Activated T-helper 17 cell treated with anti-CD3 and anti-CD28 coated beads, Interleukin-2, amount 50 U/mL, for 72 hours (primary cell): ENCODE measurements around the gene AMN1. TPM values are rescaled to one million over a fixed set of nuclear protein-coding genes. Genes with fewer than 3 reads are reported as not detected.
A peak's percentile ranks its signal among the peaks of the same experiment; 100 is the strongest.
"Not testable (repeated sequence)": the region's sequence is repeated elsewhere in the genome, so short reads cannot be mapped to it uniquely, and the experiment has no call there.

Experiments used
- ATAC-seq: fragments of 150-1000 bp; cut with Tn5 transposase; replicated peaks from 2 replicates; pipeline ENCODE4 v1.10.0; 2021; ENCODE audit warnings: mild to moderate bottlenecking, moderate library complexity
- H3K27ac Mint-ChIP-seq: one replicate; pipeline ENCODE4 v1.8.0; 2022; ENCODE audit warnings: mixed read lengths
- H3K27me3 Mint-ChIP-seq: one replicate; pipeline ENCODE4 v1.8.0; 2022; ENCODE audit warnings: mixed read lengths
- H3K36me3 Mint-ChIP-seq: one replicate; pipeline ENCODE4 v1.8.0; 2022; ENCODE audit warnings: low read depth, mild to moderate bottlenecking, mixed read lengths
- H3K4me1 Mint-ChIP-seq: one replicate; pipeline ENCODE4 v1.8.0; 2022; ENCODE audit warnings: mixed read lengths
- H3K4me3 Mint-ChIP-seq: one replicate; pipeline ENCODE4 v1.8.0; 2022; ENCODE audit warnings: mild to moderate bottlenecking, mixed read lengths
- H3K9me3 Mint-ChIP-seq: one replicate; pipeline ENCODE4 v1.8.0; 2022; ENCODE audit warnings: mixed read lengths
- total RNA-seq, 2 donors: library from RNA; stranded (reverse); gene quantifications; one replicate each; pipeline ENCODE4 v1.2.3, GENCODE V29; 2022

AMN1 gene
- total RNA-seq, 2 donors from 2014 or later = 5.7 to 7.7 TPM

DNA sequence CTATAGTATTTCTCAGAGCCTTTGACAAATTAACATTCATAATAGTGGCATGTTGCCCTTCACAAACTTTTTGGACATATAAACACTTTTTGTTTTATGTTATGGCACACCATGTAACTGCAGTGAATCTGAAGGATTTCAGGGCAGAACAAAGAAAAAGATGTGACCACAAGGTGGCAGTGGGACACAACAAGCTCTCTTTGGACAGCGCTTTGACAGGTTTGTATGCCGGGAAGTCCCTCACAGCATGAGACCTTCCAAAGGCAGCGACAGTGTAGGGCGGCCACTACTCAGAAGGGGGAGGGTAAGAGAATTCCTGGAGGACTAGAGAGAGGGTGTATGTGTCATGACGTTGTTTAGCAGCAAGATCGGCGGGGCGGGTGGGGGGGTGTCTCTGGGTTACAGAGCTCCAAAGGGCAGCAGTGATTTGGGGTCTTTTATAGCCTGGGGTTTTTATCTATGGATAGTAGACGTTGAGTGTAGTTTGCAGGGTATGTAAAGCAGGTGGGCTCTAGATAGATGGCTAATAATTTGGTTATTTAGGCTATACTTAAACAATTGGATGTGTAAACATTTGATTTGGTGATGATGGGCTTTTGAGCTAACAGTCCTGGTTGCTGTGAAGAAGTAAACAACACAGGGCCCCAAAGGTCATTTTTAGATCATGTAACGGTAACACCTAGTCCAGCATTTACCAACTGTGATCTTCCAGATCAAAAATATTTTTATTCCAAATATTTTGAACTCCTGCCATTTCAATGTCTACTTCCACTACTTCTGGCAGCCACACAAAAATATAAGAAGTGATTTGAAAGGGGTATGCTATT is 46.5 kb downstream of the AMN1 start:
- H3K36me3 Mint-ChIP-seq = peaks cover 32% of the 10 kb centered on the region
- ATAC-seq = peak; percentile 96
- H3K4me1 Mint-ChIP-seq = peaks cover 5% of the 10 kb centered on the region
- H3K27ac Mint-ChIP-seq = peak overlapping the region; percentile 53
- peak overlapping the region; percentile 24 for H3K4me3 Mint-ChIP-seq
- H3K27me3 Mint-ChIP-seq = no peaks in the 10 kb centered on the region
- H3K9me3 Mint-ChIP-seq = peaks cover 4% of the 10 kb centered on the region

DNA sequence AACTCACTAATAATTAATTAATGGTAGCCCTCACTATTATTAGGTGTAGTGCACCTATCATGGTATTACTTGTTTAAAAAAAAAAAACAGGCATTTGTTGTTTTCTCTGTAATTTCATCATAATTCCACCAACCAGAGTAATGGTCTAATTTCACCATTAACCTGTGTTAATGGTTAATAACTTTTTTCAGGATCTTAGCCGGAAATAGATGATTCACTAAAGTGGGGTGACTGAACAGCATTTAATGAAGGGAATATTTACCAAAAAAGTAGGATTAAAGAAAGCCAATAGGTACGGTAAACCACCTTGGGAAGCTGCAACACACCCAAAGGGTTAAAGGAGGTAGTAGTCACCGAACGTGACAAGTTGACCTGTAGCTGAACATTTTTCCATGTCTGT is 56.3 kb downstream of the AMN1 start:
- no peak overlapping the region for H3K27ac Mint-ChIP-seq
- no peak for ATAC-seq
- H3K4me3 Mint-ChIP-seq = no peak overlapping the region
- H3K9me3 Mint-ChIP-seq = peaks cover 3% of the 10 kb centered on the region
- no peaks in the 10 kb centered on the region for H3K4me1 Mint-ChIP-seq
- peaks cover 8% of the 10 kb centered on the region for H3K36me3 Mint-ChIP-seq
- no peaks in the 10 kb centered on the region for H3K27me3 Mint-ChIP-seq

DNA sequence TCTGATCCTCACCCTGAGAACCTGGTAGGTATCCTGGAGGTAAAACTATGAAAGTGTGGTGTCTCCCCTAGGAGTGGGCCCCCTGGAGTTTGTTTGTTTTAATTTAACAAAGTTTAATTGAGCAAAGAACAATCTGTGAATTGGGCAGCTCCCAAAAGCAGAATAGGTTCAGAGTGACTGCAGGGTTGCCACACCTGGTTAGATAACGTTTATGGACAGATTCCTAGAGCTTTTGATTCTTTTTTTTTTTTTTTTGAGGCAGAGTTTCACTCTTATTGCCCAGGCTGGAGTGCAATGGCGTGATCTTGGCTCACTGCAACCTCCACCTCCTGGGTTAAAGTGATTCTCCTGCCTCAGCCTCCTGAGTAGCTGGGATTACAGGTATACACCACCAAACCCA is 59.2 kb downstream of the AMN1 start:
- not testable (repeated sequence) for H3K27me3 Mint-ChIP-seq, H3K36me3 Mint-ChIP-seq

DNA sequence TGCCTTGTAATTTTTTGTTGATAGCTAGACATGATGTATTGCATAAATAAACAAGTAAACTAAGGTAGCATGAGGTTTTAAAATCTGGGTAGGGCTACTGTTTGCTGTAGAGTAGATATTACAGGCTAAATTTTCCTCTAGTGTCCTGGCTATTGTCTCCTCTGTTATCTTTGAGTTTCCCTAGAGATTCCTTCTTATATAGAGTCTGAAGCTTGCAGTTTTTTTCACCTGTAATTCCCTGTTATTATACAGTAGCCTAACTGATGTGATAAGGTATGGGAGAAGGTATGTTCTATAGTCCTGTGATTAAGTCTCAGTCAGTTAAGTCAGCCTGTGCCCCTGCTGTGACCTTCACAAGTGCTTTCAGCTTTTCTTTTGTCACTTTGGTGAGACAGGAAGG is 59.8 kb downstream of the AMN1 start:
- ATAC-seq = no peak
- no peaks in the 10 kb centered on the region for H3K4me1 Mint-ChIP-seq
- H3K27ac Mint-ChIP-seq = no peak overlapping the region
- H3K9me3 Mint-ChIP-seq = peaks cover 3% of the 10 kb centered on the region
- no peaks in the 10 kb centered on the region for H3K27me3 Mint-ChIP-seq
- peaks cover 8% of the 10 kb centered on the region for H3K36me3 Mint-ChIP-seq
- no peak overlapping the region for H3K4me3 Mint-ChIP-seq

More for the DNA sequence above, 59.2 kb downstream of the AMN1 start:
- not testable (repeated sequence) for ATAC-seq, H3K4me1 Mint-ChIP-seq, H3K4me3 Mint-ChIP-seq, H3K27ac Mint-ChIP-seq, H3K9me3 Mint-ChIP-seq

DNA sequence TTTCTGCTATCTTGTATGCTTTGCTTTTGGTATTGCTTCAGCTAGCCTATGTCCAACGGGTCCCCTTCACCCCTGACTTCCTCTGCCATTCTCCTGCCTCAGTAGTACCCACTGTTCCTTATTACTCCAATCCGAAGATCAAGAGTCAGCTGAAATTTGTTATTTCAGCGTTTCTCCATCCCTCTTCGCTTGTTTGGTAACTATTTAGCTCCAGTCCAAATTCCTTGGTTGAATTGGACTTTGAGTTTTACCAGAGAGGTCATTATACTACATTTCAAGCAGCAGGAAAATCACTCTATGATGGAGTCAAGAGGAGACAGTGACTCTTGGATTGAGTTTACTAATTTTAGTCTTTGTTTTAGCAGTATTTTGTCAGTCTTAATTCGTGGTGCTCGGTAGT is 64.8 kb downstream of the AMN1 start:
- H3K4me1 Mint-ChIP-seq = no peaks in the 10 kb centered on the region
- no peak overlapping the region for H3K4me3 Mint-ChIP-seq

DNA sequence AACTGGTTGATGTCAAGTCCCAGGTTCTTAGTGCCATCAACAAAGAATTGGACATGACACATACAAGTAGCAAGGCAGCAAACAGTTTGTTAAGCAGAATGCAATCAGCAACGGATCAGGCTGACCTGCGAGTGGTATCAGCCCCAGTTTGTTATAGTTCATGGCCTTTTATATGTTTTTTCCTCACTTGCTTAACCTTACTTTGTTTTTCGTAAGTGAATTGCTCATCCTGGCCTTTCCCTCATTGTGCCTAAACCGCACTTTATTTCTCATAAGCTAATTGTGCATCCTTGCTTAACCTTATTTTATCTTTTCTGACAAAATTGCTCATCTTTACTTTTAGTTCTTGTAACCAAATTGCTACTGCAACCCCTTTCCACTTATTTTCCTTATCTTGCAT is 65.2 kb downstream of the AMN1 start:
- peaks cover under 1% of the 10 kb centered on the region for H3K4me1 Mint-ChIP-seq
- H3K4me3 Mint-ChIP-seq = no peak overlapping the region
- H3K27ac Mint-ChIP-seq = no peak overlapping the region
- no peak for ATAC-seq
- no peaks in the 10 kb centered on the region for H3K36me3 Mint-ChIP-seq
- no peaks in the 10 kb centered on the region for H3K9me3 Mint-ChIP-seq
- H3K27me3 Mint-ChIP-seq = no peaks in the 10 kb centered on the region

More for the DNA sequence above, 64.8 kb downstream of the AMN1 start:
- H3K27me3 Mint-ChIP-seq = no peaks in the 10 kb centered on the region
- no peaks in the 10 kb centered on the region for H3K36me3 Mint-ChIP-seq
- peaks cover 3% of the 10 kb centered on the region for H3K9me3 Mint-ChIP-seq
- no peak for ATAC-seq
- no peak overlapping the region for H3K27ac Mint-ChIP-seq

DNA sequence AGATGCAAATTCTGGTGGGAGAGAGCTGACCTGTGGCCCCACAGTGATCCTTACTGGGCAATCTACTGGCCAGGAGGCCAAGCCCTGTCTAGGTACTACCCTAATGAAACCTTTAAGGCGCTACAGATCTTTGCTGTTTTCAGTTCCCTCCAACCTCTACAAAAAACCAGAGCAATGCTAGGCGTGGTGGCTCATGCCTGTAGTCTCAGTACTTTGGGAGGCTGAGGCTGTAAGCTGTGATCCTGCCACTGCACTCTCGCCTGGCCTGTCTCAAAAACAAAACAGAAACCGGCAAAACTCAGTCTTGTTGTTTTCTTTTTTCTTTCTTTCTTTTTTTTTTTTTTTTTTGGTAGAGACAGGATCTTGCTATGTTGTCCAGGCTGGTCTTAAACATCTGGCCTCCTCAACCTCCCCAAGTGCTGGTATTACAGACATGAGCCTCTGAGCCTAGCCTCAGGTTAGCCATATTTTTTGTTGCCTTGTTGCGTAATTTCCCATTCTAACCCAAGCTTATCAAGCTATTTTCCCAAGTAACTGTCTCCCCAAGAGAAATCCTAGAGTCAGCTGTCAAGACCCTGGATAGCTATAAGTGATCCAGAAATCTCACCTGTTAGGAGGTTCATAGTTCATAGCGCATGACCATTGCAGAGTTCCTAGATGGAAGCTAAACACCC is 66.5 kb downstream of the AMN1 start:
- H3K36me3 Mint-ChIP-seq = no peaks in the 10 kb centered on the region
- no peak overlapping the region for H3K27ac Mint-ChIP-seq
- H3K4me1 Mint-ChIP-seq = peaks cover 5% of the 10 kb centered on the region

DNA sequence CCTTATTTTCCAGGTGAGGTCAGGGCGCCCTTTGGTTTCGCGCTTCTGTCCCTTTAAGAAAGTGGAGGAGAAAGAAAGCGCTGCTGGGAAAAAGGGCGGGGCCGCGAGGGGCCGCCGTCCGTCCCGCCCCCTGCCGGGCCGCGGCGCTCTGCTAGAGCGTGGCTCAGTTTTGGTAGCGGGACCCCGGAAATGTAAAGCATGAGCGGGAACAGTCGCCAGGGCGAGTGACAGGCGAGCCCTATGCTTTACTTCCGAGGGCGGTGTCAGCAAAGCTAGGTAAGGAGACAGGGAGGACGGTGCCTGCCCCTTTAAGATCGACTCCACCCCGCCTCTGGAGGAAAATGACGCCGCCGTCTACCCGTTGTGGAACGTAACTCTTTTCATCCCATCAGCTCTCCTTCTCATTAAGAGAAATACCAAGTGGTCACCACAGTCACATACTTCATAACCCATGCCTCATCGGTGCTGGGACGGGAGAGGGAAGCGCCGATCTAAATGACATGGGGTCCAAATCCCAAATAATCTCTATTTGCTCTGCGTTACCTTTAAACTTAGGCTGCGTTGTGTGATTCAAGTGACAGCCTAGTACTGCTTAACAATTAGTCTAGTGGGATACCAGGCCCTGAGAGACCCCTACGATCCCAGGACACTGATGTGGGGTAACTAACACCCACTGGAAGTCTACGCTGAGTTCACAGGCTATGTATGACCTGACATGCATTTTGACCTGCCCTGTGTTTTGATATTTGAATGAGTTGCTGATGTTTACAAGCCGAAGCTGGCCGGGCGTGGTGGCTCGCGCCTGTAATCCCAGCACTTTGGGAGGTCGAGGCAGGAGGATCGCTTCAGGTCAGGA is 69.5 kb downstream of the AMN1 start, which contains the start of gene ETFBKMT:
Gene ETFBKMT, plus strand, starts transcription at position 602 of the 856 bp plus-strand sequence. CDS start 2,266 bp downstream, outside the sequence.
- ATAC-seq = peak; percentile 98
- Mint-ChIP-seq H3K27me3 (no peaks in the 10 kb centered on the region), H3K36me3 (no peaks in the 10 kb centered on the region), H3K27ac (peak within 1 kb of the TSS; percentile 75), H3K4me3 (peak within 1 kb of the TSS; percentile 82), H3K9me3 (no peaks in the 10 kb centered on the region), H3K4me1 (peaks cover 5% of the 10 kb centered on the region)

More for the DNA sequence above, 66.5 kb downstream of the AMN1 start:
- Mint-ChIP-seq H3K27me3 (no peaks in the 10 kb centered on the region), H3K9me3 (no peaks in the 10 kb centered on the region), H3K4me3 (no peak overlapping the region)
- ATAC-seq = no peak

DNA sequence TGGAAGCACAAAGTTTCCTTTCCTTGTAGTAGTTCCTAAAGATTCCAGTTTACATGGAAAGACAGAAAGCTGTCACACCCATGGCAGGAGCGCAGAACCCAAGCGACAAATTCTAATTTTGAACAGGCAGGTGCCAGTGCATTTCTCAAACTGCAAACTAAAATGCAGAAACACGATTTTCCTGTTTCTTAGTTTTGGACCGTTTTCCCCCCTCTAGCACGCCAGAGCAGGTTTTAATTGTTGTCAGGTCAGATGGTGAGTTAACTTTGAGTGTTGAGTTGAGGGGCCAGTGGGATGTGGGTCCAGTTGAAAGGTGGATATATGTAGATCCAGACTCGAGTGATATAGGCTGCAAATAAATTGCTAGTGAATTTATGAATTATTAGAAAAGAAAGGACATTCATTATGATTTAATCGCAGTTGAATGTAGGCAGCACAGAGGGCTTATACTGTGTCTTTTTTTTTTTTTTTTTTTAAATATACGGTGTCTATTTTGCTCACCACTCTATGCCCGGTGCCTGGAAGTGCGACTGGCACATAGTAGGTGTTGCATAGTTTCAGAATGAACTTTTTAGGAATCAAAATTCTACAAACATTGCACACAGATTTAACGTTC is 70.2 kb downstream of the AMN1 start:
- Mint-ChIP-seq H3K27me3 (no peaks in the 10 kb centered on the region), H3K4me1 (peaks cover 5% of the 10 kb centered on the region), H3K9me3 (no peaks in the 10 kb centered on the region), H3K36me3 (no peaks in the 10 kb centered on the region), H3K27ac (peak overlapping the region; percentile 75), H3K4me3 (peak overlapping the region; percentile 82)
- ATAC-seq = peak; percentile 2

DNA sequence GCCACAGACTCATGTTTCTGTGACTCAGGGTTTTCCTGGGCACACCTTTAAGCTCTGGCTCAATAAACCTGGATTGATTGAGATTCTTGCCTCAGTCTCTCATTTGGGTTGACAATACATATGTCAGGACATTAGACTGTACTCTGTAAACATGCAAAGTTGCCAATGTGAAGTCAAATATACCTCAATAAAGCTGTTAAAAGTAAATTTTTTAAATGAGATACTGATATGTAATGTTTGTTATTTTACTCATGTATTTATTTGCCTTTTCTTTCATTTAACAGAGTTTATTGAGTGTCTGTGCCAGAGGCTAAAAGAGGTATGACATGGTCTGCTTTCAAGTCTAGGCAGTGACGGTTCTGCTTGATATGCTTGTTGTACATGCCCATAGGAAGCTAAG is 73.0 kb downstream of the AMN1 start:
- no peak for ATAC-seq
- Mint-ChIP-seq H3K4me1 (peaks cover 19% of the 10 kb centered on the region), H3K27me3 (no peaks in the 10 kb centered on the region), H3K36me3 (no peaks in the 10 kb centered on the region), H3K9me3 (no peaks in the 10 kb centered on the region), H3K4me3 (no peak overlapping the region), H3K27ac (no peak overlapping the region)

DNA sequence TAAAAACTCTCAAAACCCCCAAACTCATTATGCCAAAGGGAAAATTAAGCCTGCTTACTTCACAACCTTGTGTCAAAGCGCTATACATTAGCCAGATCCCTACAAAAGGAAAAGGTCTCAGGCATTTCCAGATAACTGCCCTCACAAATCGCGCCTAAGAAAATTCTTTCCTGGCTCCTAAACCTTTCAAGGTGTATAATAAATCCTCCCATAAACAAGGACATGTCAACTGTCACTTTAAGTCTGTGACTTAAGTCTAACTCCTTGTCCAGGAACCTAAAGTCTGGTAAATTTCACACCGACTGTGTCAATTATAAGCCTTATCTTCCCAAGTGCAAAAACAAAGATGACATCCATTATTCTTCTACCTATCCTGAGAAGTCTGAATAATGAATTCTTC is 73.6 kb downstream of the AMN1 start:
- no peak for ATAC-seq
- Mint-ChIP-seq H3K4me1 (peaks cover 19% of the 10 kb centered on the region), H3K27ac (no peak overlapping the region), H3K4me3 (no peak overlapping the region), H3K36me3 (no peaks in the 10 kb centered on the region), H3K9me3 (no peaks in the 10 kb centered on the region), H3K27me3 (no peaks in the 10 kb centered on the region)

DNA sequence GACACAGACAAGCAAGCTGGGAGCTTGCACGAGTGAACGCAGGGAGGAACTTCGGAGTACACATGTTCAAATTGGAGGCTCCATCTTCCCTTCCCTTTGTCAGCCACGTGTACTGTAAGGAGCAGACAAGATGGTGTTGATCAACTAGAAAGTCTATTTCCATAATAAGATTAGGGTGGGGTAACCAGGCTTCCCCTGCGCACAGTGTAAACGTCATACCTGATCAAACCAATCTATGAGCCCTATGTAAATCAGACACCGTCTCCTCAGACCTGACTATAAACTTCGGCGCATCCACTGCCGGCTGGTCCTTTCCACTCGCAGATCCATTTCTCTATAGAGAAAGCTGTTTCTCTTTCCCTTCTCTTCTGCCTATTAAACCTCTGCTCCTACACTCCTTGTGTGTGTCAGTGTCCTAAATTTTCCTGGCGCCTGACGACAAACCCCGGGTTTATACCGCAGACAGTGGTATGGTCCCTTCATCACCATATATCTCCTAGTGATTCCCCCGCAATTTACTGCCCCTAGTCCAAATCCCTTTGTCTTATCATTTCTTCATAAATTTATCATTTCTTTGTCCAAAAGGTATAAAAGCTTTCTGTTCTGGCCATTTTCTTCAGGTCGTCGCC is 76.8 kb downstream of the AMN1 start:
- Mint-ChIP-seq H3K36me3 (no peaks in the 10 kb centered on the region), H3K9me3 (no peaks in the 10 kb centered on the region), H3K27me3 (no peaks in the 10 kb centered on the region), H3K27ac (no peak overlapping the region), H3K4me1 (peaks cover 14% of the 10 kb centered on the region), H3K4me3 (peak overlapping the region; percentile 62)
- ATAC-seq = no peak

DNA sequence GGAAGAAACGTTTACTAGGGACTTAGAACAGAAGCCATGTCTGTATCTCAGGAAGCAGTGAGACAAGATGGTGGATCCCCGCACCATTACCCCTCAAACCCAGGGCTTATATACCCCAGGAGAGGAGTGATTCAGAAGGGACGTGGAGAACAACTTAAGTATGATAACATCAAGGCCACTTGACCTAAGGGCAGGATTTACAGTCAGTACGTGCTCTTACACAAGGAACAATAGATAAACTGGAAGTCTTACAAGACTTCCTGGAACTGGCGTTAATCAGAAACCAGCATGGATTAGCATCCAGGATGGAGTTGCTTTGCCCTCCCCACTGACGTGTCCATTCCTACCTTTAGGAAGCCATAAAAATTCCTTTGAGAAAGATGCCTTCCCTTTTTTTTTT is 77.9 kb downstream of the AMN1 start:
- no peak for ATAC-seq
- H3K27me3 Mint-ChIP-seq = no peaks in the 10 kb centered on the region
- H3K4me1 Mint-ChIP-seq = peaks cover 14% of the 10 kb centered on the region
- H3K4me3 Mint-ChIP-seq = no peak overlapping the region
- H3K27ac Mint-ChIP-seq = no peak overlapping the region
- no peaks in the 10 kb centered on the region for H3K9me3 Mint-ChIP-seq
- H3K36me3 Mint-ChIP-seq = no peaks in the 10 kb centered on the region

DNA sequence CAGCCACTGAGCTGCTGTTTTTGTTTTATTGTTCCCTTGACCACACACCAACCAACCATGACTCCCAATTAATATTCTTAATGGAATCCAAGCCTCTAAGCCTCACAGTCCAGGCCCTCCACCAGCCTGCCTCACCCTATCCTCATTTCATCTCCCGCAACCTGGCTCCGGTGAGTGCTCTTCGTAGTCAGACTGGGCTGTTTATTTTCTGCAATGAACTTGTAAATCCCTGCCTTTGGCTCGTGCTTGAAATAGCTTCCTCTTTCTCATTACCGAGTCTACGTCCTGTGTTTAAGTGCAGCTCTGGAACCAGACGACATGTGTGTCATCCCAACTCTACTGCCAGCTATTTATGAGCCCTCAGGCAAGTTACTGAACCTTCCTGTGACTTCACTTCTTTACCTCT is 81.7 kb downstream of the AMN1 start:
- Mint-ChIP-seq H3K4me1 (peaks cover under 1% of the 10 kb centered on the region), H3K27ac (no peak overlapping the region), H3K36me3 (no peaks in the 10 kb centered on the region), H3K9me3 (no peaks in the 10 kb centered on the region), H3K27me3 (no peaks in the 10 kb centered on the region), H3K4me3 (no peak overlapping the region)
- no peak for ATAC-seq
